GM18526 (cell line): ENCODE data around the gene HNRNPA2B1.

Experiments
- POLR2A ChIP-seq: IDR thresholded peaks from 3 replicates; pipeline ENCODE4 v1.6.1; 2011; ENCODE audit not compliant: insufficient read length; ENCODE audit errors: extremely low read depth

HNRNPA2B1 gene

DNA sequence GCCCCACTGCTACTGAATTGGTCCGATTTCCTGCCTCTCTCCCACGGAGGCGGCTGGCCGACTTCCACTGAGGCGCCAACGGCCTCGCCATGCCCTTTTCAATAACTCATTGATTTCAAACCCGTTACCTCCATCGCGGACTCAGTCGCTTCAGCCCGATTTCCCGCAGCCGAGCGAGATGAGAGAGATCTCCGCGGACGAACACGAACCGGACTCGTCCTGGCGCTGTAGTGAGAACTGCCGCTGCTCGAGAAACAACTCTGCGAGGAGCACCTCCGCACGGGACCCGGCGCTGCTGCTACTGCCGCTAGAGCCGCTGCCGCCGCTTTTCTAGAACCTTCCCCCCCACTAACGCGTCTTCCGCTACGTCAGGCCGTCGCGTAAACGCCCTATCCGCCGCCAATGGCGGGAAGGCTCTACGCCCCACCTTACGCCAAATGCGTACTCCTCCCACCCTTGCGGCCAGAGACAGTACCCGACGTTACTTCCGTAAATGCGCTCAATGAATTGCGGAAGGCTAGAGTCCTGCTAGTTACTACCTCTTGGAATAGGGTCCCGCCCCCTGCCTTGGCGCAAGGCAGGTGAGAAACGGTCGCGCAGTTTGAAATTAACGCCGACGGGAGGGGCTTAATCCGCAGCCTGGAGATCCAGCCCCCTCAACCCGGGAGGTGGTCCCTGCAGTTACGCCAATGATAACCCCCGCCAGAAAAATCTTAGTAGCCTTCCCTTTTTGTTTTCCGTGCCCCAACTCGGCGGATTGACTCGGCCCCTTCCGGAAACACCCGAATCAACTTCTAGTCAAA, at the start of gene HNRNPA2B1:
Gene HNRNPA2B1 (minus strand): TSS at position 303 of the 803 bp plus-strand sequence. CDS start 169 bp downstream, at position 134.
- peak; percentile 100 for TF ChIP-seq POLR2A

DNA sequence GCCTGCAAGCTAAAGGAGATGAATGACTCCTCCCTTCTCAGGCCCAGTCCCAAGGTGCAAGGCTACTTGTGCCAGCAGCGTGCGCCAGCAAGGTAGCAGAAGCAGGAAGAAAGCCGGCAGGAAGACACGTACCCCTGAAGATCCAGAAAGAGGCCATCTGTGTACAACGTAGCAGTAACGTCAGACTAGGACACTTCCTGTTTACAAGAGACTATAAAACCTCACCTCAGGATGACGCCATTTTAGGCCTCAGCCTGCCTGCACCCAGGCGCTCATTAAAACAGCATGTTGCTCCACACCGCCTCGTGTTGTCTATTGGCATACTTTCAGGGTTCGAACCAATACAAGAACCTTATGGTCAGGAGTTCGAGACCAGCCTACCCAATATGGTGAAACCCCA, 49.7 kb upstream of the HNRNPA2B1 start:
- TF ChIP-seq POLR2A: no peak

DNA sequence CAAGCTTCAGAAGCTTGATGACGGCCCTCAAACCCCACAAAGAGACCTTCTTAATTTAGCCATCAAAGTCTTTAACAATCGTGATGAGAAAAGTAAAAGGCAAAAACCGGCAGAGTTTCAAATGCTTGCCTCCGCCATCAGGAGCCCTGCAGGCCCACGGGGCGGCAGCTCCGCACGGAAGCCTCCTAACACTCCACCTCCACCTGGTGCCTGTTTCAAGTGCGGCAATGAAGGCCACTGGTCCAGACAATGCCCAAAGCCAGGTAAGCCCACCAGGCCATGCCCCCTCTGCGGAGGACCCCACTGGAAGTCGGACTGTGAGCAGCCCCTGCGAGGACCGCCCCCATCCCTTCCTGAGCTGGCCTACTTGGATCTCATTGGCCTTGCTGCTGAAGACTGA, 44.6 kb upstream of the HNRNPA2B1 start:
- no peak for TF ChIP-seq POLR2A

DNA sequence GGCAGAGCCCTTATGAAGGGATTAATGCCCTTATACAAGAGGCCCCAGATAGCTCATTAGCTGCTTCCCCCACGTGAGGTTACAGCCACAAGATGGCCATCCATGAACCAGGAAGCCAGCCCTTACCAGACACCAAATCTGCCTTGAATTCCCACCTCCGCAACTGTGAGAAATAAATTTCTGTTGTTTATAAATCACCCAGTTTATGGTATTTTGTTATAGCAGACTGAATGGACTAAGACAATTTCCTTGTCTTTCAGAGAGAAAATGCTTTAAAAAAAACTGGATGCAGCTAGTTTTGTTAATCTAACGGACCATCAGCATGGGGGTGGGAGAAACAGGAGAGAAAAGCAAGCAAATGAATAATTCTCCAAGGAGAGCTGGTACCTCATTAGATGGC, 37.5 kb upstream of the HNRNPA2B1 start:
- no peak for TF ChIP-seq POLR2A

DNA sequence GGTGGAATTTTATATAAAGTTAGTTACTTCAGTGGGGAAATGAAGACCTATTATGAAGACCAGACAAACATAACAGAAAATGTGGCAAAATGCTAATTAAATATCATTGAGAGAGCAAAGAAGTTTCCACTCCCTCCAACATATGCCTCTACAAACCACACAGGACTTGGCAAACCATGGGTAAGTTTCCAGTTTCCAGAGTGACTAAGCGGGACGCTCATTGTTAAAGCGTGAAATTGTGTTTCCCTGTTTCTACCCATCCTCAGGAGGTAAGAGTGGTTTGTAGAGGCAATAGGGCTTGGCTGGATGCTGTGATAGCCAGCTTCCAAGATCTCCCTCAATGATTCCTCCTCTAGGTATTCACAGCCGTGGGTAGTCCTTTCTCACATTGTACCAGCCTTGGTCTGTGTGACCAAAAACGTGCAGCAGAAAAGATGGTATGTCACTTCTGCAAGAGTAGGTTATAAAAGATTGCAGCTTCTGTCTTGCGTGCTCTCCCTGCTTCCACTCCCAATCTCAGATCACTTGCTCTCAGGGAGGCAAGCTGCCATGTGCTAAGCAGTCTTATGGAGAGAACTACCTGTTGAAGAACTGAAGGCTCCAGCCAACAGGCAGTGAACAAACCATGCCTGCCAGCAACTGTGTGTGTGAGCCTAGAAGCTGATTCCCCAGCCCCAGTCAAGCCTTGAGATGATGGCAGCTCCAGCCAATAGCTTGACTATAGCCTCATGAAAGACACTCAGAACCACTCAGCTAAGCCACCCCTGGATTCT, 36.7 kb upstream of the HNRNPA2B1 start:
- TF ChIP-seq POLR2A: no peak

DNA sequence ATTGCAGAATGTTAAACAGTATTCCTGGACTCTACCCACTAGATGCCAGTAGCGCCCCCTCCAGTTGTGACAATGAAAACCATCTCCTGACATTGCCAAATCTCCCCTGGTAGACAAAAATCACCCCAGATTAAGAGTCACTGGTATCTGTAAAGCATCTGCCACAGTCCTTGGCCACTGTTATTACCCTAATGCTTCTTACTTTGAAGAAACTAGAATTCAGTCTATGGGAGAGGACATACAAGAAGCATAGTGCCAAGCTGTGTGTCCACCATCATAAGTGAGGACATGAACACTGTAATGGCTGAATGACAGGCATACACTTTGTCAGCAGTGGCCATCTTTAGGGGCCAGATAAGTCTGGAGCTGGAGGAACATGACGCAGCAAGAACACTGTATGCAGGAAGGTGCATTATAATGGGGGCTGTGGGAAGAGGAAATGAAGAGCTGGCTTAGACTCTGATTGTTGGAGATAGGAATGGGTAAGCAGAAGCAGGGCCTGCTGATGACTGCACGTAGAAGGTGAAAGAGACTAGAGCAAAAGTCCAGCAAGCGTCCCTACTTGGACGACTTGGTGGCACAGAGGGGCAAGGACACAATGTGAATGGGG, 33.5 kb upstream of the HNRNPA2B1 start:
- no peak for TF ChIP-seq POLR2A

DNA sequence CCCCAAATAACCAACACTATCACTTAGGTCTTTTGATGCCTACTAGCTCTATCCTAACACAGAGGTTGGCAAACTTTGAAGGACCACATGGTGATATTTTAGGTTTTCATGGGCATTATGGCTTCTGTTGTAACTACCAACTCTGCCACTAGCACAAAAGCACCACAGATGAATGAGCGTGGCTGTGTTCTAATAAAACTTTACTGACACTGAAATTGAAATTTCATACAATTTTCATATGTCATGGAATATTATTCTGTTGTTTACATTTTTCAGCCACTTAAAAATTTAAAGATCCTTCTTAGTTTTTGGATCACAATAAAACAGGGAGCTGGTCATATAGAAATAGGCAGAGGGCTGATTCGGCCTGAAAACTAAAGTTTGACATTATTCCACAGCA, 27.4 kb upstream of the HNRNPA2B1 start:
- TF ChIP-seq POLR2A: no peak

DNA sequence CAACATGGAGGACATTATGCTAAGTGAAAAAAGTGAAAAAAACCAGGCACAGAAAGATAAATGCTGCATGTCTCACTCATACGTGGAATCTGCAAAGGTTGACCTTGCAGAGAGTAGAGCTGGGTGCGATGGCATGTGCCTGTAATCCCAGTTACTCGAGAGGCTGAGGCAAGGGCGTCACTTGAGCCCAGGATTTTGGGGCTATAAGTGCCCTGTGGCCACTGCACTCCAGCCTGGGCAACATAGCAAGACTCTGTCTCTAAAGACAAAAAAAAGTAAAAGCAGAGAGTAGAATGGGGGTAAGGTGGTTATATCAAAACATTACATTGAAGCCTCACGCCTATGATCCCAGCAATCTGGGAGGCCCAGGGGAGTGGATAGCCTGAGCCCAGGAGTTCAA, 23.8 kb upstream of the HNRNPA2B1 start:
- TF ChIP-seq POLR2A: no peak

DNA sequence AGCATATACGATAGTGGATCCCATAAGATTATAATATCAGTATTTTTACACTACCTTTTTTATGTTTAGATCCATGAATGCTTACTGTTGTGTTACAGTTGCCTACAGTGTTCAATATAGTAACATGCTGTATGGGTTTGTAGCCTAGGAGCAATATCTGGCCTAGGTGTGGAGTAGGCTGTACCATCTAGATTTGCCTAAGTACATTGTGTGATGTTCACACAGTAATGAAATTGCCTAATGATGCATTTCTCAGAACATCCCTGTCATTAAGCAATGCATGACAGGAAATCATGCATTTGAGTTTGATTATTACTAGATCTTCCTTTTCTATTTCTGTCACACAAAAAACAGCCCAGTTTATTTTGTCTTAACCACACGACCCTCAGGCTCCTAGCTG, 15.5 kb upstream of the HNRNPA2B1 start:
- TF ChIP-seq POLR2A: no peak

DNA sequence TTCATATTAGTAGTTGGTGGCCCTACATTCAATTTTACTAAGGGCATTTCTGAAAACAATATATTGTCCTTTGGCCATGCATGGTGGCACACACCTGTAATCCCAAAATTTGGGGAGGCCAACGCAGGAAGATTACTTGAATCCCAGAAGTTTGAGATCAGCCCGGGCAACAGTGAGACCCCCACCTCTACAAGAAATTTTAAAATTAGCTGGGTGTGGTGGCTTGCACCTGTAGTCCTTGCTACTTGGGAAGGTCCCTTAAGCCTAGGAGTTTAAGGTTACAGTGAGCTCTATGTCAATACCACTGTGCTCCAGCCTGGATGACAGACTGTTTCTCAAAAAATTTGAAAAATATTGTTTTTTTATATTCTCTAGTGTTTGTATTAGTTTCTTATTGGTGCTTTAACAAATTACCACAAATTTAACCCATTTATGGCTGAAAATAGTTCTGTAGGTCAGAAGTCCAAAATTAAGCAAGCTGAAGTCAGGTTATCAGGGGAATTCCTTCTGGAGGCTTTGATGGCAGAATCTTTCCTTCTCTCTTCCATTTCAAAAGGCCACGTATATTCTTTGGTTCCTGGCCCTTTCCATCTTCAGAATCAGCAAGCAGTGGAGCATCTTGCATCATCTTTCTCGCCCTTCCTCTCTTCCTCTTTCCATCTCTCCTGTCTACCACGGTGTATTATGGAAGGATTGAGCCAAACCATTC, 13.4 kb upstream of the HNRNPA2B1 start:
- TF ChIP-seq POLR2A: no peak

DNA sequence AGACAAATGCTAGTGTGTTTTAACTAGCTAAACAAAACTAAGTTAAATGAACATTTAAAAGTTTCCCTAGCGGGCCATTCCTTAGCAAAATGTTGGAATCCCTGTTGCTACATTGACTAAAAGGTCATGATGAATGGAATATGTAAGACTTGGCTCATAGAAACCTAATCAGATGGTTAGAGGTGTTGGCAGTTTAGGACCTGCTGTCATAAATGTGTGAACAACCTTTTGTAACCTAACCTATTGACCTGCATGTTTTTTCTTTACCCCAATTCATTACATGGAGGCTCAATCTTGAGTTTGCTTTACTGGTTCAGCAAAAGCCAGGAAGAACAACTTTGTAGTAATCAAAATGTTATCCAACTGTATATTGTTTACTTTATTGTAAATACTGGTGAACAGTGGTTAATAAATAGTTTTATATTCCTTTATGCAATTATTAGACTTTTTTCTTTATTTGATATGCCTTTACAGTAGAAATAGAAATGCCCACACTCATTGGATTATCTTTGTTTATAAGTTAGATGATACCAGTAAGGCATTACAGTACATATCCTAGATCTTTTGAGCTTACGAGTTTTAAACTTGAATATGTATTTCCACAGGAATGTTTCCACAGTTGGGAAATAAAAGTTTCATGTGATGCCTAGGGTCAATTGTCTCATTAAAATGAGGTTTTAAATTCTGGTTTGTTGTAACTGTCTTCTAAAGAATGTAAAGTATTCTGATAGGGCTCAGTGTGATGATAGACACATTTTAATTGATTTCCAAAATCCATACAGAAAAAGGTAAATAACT, 12.6 kb upstream of the HNRNPA2B1 start:
- TF ChIP-seq POLR2A: no peak

DNA sequence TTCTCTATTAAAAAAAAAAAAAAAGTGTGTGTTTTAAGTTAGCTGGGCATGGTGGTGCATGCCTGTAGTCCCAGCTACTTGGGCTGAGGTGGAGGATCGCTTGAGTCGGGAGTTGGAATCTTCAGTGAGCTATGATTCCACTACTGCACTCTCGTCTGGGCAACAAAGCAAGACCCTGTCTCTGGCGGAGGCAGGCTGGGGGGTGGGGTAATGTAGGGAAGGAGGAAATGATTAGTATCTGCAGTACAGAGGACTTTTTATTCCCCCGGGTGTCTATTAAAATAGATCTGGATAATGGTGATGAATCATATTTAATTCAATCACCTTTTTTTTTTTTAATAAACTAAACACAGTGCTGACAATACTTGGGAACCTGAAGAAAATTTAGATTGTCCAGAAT, 7.5 kb upstream of the HNRNPA2B1 start:
- no peak for TF ChIP-seq POLR2A

DNA sequence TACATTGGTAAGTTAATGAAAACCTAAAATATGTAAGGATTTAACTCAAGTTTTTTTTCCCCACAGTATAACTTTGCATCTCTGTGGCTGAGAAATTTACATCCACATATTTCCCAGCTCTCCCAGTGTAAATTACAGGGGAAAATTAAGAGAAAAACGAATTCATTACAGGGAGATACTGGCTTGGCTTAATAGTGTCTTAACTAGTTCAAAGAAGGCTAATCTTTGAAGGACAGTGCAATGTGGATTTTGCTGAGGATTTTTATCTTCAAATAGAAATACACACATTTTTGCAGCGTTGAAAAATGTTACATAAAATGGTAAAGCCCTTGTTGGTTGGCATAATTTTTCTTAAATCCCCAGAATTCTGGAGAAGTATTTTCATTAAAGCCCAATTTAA, 2.5 kb upstream of the HNRNPA2B1 start:
- TF ChIP-seq POLR2A: no peak
